Muscle of leg (tissue), 11 donors: ENCODE measurements around the gene SH3PXD2B. TPM values are rescaled to one million over a fixed set of nuclear protein-coding genes. Genes with fewer than 3 reads are reported as not detected.

Experiments used
- DNase-seq: peaks from one replicate; pipeline ENCODE4 v3.0.0; 2013
- H3K27ac ChIP-seq: one replicate; pipeline ENCODE4 v1.5.1; 2013; ENCODE audit warnings: mild to moderate bottlenecking, low read length, control low read depth
- H3K27me3 ChIP-seq: one replicate; pipeline ENCODE4 v1.6.1; 2013; ENCODE audit warnings: low read length; ENCODE audit not compliant: control insufficient read depth, insufficient read depth
- H3K36me3 ChIP-seq: one replicate; pipeline ENCODE4 v1.6.1; 2013; ENCODE audit warnings: low read length; ENCODE audit not compliant: control insufficient read depth, insufficient read depth
- H3K4me1 ChIP-seq: one replicate; pipeline ENCODE4 v1.6.1; 2013; ENCODE audit warnings: low read length; ENCODE audit not compliant: control insufficient read depth, insufficient read depth
- H3K4me3 ChIP-seq: one replicate; pipeline ENCODE4 v1.5.1; 2013; ENCODE audit warnings: low read length, control low read depth
- H3K9me3 ChIP-seq: replicated peaks from 2 replicates; pipeline ENCODE4 v1.6.1; 2013; ENCODE audit warnings: low read depth, low read length; ENCODE audit not compliant: control insufficient read depth
- WGBS: methylation state at CpG from one replicate; pipeline ENCODE4 v1.1.5; 2013; ENCODE audit warnings: missing lambda C conversion rate; ENCODE audit not compliant: insufficient coverage; 5-methylcytosine and 5-hydroxymethylcytosine counted together
- polyA plus RNA-seq, 8 donors: library from polyadenylated mRNA; unstranded; fragments of 120-200 nt; gene quantifications; one replicate each; pipeline versions ENCODE4 v1.2.1 to v1.2.3, GENCODE V29; 2013; ENCODE audit warnings: inconsistent platforms in 1 of 8, low replicate concordance in 1 of 8; ENCODE audit not compliant: insufficient read length in 8 of 8, insufficient read depth in 1 of 8
- total RNA-seq: library from RNA; stranded (reverse); fragments of 120-200 nt; gene quantifications from one replicate; pipeline ENCODE4 v1.2.4, GENCODE V29; 2013

SH3PXD2B gene
- total and polyA plus RNA-seq, 9 donors: 19.2 to 60.9 (median 36.1) TPM

DNA sequence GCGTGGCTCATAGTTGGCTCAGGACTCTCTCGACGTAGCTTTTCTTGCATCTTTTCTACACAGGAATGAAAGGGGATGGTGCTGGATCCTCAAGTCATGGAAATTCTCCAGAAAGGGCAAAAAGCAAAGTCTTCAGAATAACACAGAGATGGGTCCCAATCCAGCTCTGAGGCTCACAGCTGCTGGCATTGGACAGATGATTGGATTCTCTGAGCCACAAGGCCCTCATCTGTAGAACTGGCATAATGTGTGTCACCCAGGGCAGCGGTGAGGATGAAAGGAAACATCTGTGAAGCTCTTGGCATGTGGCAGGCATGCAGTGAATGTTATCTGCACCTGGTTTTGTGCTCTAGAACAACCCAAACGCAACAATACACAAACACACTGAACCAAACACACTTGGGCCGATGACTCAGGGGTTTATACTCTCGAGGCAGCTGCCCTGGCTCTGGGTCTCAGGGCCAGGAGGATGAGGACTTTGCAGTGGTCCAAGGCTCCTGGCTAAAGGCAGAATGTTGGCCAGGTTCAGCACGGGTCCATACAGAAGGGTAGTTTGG, 106.8 kb downstream of the SH3PXD2B start:
- no peak for DNase-seq
- Histone ChIP-seq H3K27ac (no peak overlapping the region), H3K36me3 (peaks cover 63% of the 10 kb centered on the region), H3K27me3 (no peaks in the 10 kb centered on the region), H3K4me3 (no peak overlapping the region), H3K9me3 (no peaks in the 10 kb centered on the region), H3K4me1 (peaks cover 9% of the 10 kb centered on the region)
- WGBS: 96% methylated on average over 3 of the region's 8 CpGs

DNA sequence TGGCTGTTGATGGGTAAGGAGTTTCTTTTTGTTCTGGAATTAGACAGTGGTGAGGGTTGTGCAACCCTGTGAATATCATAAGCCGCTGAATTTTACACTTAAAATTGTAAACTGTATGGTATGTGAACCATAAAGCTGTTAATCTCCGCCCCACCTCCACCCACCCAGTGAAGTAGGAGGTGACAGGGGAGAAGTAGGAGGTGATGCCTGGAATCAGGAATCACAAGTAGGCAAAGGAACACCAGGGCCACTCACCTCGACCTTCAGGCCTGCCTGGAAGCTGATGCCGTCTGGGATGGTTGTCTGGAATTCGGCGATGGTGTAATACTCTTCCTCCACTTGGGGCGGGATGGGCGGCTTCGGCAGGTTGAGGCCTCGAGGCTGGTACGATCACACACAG, 108.4 kb downstream of the SH3PXD2B start:
- 70% methylated on average over 7 of the region's 11 CpGs for WGBS
- no peak for DNase-seq
- Histone ChIP-seq H3K4me3 (no peak overlapping the region), H3K4me1 (peaks cover 9% of the 10 kb centered on the region), H3K27me3 (no peaks in the 10 kb centered on the region), H3K27ac (no peak overlapping the region), H3K9me3 (no peaks in the 10 kb centered on the region), H3K36me3 (peaks cover 63% of the 10 kb centered on the region)

DNA sequence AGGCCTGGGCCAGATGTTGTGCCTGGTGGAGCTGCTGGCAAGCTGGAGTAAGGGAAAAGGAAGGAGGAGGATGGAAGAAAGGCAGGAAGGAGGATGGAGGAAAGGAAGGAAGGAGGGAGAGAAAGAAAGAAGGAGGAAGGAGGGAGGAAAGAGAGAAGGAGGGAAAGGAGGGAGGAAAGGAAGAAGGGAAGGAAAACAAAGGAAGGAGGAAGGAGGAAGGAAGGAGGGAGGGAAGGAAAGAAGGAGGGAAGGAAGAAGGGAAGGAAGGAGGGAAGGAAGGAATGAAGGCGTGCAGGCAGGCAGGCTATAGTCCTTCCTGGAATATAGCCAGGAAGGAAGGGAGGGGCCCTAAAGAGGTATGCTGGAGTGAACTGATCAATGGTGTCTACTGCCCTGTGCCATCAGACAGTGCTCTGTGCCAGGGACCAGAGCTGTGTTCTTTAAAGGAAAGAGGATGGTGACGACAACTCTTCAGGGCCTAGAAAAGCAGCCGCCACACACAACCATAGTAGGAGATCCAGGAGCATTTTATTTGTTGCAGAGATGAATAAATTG, 109.4 kb downstream of the SH3PXD2B start:
- 65% methylated on average over 2 of the region's 3 CpGs for WGBS
- H3K4me1 ChIP-seq: peaks cover 9% of the 10 kb centered on the region
- no peak for DNase-seq
- H3K27ac ChIP-seq: no peak overlapping the region
- peaks cover 58% of the 10 kb centered on the region for H3K36me3 ChIP-seq
- H3K9me3 ChIP-seq: no peaks in the 10 kb centered on the region
- H3K4me3 ChIP-seq: no peak overlapping the region
- H3K27me3 ChIP-seq: no peaks in the 10 kb centered on the region

DNA sequence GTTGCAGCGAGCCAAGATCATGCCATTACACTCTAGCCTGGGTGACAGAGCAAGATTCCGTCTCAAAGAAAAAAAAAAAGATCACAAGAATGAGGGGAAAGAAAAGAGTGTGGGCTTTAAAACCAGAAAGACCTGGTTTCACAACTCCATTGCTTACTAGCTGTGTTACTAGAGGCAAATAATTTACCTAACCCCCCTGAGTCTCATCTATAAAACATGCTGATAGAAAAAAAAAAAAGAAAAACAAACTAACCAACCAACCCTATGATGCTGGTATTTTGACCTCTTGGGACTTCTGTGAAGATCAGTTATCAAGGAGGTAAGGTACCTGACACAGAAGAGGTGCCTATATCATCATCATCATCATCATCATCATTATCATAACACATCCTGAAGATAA, 110.6 kb downstream of the SH3PXD2B start:
- DNase-seq: no peak
- 75% methylated on average over 1 of the region's 2 CpGs for WGBS
- Histone ChIP-seq H3K27me3 (no peaks in the 10 kb centered on the region), H3K36me3 (peaks cover 59% of the 10 kb centered on the region), H3K4me1 (peaks cover 13% of the 10 kb centered on the region), H3K9me3 (no peaks in the 10 kb centered on the region), H3K4me3 (no peak overlapping the region), H3K27ac (no peak overlapping the region)

DNA sequence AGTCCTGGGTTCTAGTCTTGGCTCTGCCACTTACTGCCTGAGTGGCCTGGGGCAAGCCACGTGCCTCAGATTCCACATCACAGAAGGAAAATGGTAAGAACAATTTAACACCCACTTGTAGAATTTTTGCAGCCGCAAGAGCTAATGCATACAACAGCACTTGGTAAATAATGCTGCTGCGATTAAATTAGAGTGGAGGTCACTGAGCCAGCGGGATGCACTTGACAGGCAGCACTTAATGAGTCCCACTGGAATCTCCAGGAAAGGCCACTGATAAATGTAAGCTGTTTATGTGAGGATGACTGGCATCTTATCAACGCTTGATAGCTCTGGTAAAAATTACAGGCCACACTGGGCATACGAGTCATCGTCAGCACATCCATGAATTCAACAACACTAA, 111.4 kb downstream of the SH3PXD2B start:
- Histone ChIP-seq H3K9me3 (no peaks in the 10 kb centered on the region), H3K27ac (no peak overlapping the region), H3K36me3 (peaks cover 57% of the 10 kb centered on the region), H3K4me1 (peaks cover 17% of the 10 kb centered on the region), H3K27me3 (no peaks in the 10 kb centered on the region), H3K4me3 (no peak overlapping the region)
- DNase-seq: no peak
- WGBS: 100% methylated on average over 1 of the region's 7 CpGs

DNA sequence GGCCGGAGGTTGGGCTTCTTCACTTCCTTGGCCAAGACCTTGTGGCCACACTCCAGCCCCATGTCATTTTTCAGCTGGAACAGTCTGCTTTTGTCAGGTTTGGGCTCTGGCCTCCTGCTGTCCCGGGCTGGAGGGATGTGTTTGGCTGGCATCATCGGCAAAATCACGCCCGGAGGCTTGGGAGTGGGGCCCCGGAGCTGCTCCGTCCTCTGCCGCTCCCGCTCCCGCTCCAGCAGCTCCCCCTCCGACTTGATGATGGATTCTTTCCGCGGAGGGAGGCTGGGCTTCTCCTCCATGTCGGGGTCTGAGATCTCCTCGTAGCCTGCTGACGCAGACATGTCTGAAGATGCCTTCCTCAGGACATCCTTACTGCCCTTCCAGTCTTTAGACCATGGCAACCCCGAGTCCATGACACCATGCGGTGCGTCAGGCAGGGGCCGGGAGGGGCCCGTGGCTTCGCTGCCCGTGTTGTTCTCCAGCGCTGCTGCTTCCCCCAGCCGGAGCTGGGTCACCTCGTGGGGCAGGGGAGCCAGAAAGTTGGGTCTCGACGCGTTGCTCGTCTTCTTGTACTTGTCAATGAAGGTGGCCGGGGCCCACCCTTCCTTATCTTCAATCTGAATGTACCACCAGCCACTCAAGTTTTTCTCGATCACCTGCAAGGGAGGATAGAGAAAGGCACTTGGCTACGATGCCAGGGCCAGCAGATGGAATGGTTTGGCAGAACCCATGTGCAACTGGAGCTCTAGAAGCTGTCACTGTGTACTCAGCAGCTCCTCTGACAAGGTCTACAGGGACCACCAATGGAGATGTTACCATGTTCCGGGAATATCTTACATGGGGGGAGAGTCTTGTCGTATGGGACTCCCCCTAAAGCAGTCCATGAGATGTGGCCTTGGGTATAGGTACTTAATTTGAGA, 114.8 kb downstream of the SH3PXD2B start:
- Histone ChIP-seq H3K36me3 (peaks cover 42% of the 10 kb centered on the region), H3K4me1 (peaks cover 30% of the 10 kb centered on the region), H3K4me3 (no peak overlapping the region), H3K9me3 (no peaks in the 10 kb centered on the region), H3K27ac (no peak overlapping the region), H3K27me3 (no peaks in the 10 kb centered on the region)
- WGBS: 89% methylated on average over 31 of the region's 35 CpGs
- DNase-seq: no peak

DNA sequence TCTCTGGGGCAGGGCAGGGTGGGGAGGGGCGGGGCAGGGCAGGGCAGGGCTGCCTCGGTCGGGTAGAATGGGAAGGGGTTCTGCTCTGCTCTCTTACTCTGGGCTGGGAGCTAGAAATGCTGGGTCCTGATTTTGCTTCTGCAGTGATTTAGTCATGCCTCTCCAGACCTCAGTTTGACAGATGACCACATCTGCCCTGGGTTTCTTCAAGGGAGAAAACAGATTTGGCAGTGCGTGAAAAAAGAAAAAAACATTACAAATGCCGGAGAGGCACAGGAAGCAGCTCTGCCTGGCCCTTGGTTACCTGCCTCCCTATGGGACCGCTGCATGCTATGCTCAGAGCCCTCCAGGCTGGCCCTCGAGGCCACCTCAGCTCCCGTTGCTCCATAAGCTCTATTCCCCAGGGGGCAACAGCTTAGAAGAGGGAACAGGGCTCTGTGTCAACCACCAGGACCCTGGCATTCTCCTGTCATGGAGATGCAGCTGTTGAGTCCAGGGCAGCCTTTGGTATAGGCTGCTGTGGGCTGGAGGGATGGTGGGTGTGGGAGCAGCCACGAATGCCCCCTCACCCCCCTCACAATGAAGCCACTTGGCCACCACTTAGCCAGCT, 117.5 kb downstream of the SH3PXD2B start:
- Histone ChIP-seq H3K4me3 (no peak overlapping the region), H3K27me3 (no peaks in the 10 kb centered on the region), H3K27ac (peak overlapping the region; percentile 55), H3K9me3 (no peaks in the 10 kb centered on the region), H3K36me3 (peaks cover 42% of the 10 kb centered on the region), H3K4me1 (peaks cover 30% of the 10 kb centered on the region)
- 66% methylated on average over 6 of the region's 9 CpGs for WGBS
- no peak for DNase-seq

DNA sequence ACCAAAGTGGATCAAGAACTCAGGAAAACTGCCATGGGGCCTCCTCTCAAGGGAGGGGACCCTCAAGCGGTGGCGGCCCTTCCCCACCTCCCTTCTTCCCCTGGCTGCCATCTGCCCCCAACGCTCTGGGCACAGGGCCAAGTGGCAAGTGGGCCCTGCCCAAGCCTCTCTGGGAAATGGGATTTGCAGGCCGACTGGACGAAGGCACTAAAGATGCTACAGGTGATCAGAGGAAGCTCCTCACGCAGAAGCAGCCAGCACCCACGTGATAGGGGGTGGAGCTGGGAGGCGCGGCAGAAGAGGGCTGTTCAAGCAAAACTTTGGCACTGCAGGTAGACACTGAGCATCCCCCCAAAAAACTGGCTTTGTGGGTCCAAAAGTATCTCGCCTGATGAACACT, 118.1 kb downstream of the SH3PXD2B start:
- Histone ChIP-seq H3K4me3 (no peak overlapping the region), H3K27me3 (no peaks in the 10 kb centered on the region), H3K36me3 (peaks cover 41% of the 10 kb centered on the region), H3K4me1 (peaks cover 30% of the 10 kb centered on the region), H3K9me3 (no peaks in the 10 kb centered on the region), H3K27ac (peak overlapping the region; percentile 20)
- 47% methylated on average over 9 of the region's 10 CpGs for WGBS
- no peak for DNase-seq

DNA sequence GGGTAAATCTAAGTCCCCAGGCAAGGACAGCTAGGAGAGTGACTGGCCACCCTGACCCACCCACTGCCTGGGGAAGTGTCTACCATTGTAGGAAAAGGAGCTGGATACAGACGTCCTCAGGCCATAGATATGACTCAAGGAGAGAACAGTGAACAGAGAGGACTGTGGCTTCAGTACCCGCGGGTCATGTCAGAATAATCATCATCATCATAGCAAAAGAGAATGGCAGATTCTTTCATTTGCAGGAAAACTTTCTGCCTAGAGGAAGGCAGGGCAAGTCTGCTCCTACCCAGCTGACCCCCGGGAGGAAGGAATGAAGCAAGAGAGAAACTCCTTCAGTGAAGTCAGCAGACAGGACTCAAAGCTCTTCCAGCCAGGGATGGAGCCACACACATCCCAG, 118.6 kb downstream of the SH3PXD2B start:
- Histone ChIP-seq H3K9me3 (no peaks in the 10 kb centered on the region), H3K4me1 (peaks cover 30% of the 10 kb centered on the region), H3K27ac (no peak overlapping the region), H3K27me3 (no peaks in the 10 kb centered on the region), H3K4me3 (no peak overlapping the region), H3K36me3 (peaks cover 41% of the 10 kb centered on the region)
- no peak for DNase-seq
- WGBS: 40% methylated on average over 2 of the region's 4 CpGs

DNA sequence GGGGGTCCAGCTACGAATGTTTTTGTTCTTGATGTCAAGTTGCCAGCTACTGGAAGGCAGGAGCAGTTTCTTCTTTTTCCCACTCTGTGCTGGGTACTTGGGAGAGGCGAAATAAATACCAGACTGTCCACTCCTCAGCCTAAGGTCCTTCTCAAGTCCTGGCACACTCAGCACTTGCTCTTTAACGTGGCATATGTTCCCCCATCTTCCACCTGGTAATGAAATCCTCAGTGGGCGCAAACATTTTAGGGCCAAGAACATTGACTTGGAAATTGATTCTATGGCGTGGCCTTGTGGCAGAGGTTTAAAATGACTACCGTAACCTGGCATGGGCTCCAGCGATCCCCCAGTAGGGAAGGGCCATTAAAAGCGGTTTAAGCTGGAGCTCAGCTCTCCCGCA, 119.7 kb downstream of the SH3PXD2B start:
- Histone ChIP-seq H3K9me3 (no peaks in the 10 kb centered on the region), H3K36me3 (peaks cover 36% of the 10 kb centered on the region), H3K4me1 (peaks cover 30% of the 10 kb centered on the region), H3K4me3 (no peak overlapping the region), H3K27me3 (no peaks in the 10 kb centered on the region), H3K27ac (no peak overlapping the region)
- WGBS: 92% methylated on average over 5 of the region's 9 CpGs
- no peak for DNase-seq
